Motor neuron (in vitro differentiated cells): ENCODE data around the gene SIX1. TPM values are rescaled to one million over a fixed set of nuclear protein-coding genes. Genes with fewer than 3 reads are reported as not detected.

Experiments
- ATAC-seq, 8 experiments: fragments of 200-7000 bp; cut with Tn5 transposase; replicated peaks in 6 of 8; 2 replicates each; pipeline ENCODE4 v1.8.0; 2021; ENCODE audit warnings: mild to moderate bottlenecking in 8 of 8, moderate library complexity in 8 of 8
- H3K27ac ChIP-seq, 2 donors: fragments of 250-450 bp; sonication (Bioruptor Pico); 2 replicates each; pipeline ENCODE4 v1.9.0; 2021; ENCODE audit warnings: antibody characterized with exemption in 2 of 2, mild to moderate bottlenecking in 2 of 2, moderate library complexity in 1 of 2
- H3K4me1 ChIP-seq, 2 donors: fragments of 250-450 bp; sonication (Bioruptor Pico); replicated peaks in 1 of 2; 2 replicates each; pipeline ENCODE4 v1.6.1; 2021; ENCODE audit warnings: antibody characterized with exemption in 2 of 2, mild to moderate bottlenecking in 2 of 2, moderate library complexity in 1 of 2
- H3K4me3 ChIP-seq, 5 donors: fragments of 250-450 bp; sonication (Bioruptor Pico); 2 replicates each; pipeline ENCODE4 v1.9.0; 2021; ENCODE audit warnings: antibody characterized with exemption in 5 of 5, mild to moderate bottlenecking in 5 of 5, moderate library complexity in 4 of 5
- WGBS, 10 experiments: fragments of 450-650 bp; shearing (Covaris generic); methylation state at CpG; one replicate each; pipeline ENCODE4 v1.0.0; 2022; 5-methylcytosine and 5-hydroxymethylcytosine counted together
- in situ Hi-C, 9 experiments: fragments of 400-800 bp; cut with MboI; loops; one replicate each; pipeline ENCODE4 v1.15.0; 2021; ENCODE audit warnings: low sequenced_read_pairs in 9 of 9, low pct_unique_long_range_greater_than_20kb in 2 of 9; ENCODE audit not compliant: unreplicated experiment in 9 of 9
- total RNA-seq, 8 experiments: library from RNA; unstranded; fragments of 300-600 nt; gene quantifications; 2 replicates each; pipeline versions ENCODE4 v1.2.3 to v1.2.4, GENCODE V29; 2022

The SIX1 gene
- total RNA-seq, 8 experiments from 2014 or later: 0.05 to 38.6 (median 2.6) TPM

DNA sequence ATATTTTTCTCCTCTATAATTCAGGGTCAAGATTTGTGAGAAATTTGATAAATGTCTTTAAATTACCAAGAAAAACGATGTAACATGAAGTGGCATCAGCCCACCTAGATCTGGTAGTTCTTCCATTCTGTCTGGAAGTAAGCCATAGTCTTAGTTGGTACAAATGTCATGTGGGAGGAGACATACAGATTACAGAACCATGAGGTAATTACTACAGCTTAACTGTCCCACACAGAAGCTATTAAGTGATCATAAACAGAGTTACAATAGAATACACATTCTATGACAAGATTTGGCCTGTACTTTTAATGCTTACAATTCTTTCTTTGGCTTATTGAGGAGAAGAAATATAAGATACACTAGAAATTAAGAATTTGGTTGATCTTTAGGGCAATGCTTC, 13.7 kb upstream of the SIX1 start:
- Histone ChIP-seq H3K27ac (no peak overlapping the region), H3K4me1 (peaks cover 0 to 5% of the 10 kb centered on the region in 2 donors), H3K4me3 (no peak overlapping the region)
- no peak for ATAC-seq
- in situ Hi-C loops: no loop called here
- 20 to 100% (median 89%) methylated on average over 1 of the region's 1 CpG; no CpG with 5 or more reads in 5 of the 10 experiments for WGBS, 10 experiments

DNA sequence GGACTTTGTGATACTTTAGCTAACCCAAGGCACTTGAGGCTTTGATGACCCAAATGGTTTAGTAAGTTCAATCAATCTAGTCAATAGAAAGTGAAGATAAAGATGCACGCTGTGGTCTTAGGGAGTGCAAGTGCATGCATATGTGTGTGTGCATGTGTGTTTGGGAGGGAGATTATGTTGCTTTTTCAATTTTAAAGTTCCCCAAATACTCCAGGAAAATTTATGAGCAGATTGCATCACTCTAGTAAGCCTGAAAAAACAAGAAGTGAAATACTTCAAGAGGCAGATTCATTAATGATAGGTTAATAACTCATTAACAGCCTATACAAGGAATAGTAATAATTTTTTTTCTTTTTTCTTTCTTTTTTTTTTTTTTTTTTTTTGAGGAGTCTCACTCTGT, 12.4 kb upstream of the SIX1 start:
- 73 to 100% (median 100%) methylated on average over 1 of the region's 1 CpG; no CpG with 5 or more reads in 3 of the 10 experiments for WGBS, 10 experiments
- in situ Hi-C loops: no loop called here
- no peak for ATAC-seq
- Histone ChIP-seq H3K27ac (no peak overlapping the region), H3K4me3 (no peak overlapping the region), H3K4me1 (peaks cover 0 to 8% of the 10 kb centered on the region in 2 donors)

DNA sequence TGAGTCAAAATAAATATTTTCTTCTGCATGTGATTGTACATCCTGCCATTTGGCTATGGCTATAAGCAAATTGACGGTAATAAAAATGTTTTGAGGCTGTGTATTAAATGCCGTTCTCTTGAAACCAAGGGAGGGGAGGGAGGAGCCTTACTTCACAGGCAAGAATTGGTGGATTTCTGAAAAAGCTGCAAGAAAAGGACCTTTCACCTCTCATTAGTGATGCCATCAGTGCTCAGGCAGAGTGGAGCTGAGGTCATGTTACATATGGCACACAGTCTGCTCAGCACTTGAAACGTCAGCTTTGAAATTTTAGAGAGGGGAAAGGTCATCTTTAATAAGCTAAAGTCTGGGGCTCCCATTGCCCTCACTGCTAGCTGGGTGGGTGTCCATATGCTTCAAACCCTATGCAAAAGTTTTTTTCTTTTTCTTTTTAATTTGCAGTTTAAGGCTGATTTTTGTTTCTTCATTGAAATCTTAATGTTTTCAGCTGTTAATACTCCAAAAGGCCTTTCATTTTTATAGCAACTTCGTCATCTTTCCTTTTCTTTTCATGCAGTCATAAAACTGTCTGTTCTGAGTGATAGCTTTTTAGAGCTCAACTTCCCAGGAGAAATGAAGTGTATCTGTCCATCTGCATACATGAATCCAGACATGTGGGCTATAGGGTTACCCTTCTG, 9.8 kb upstream of the SIX1 start:
- ATAC-seq: no peak
- in situ Hi-C loops: no loop called here

DNA sequence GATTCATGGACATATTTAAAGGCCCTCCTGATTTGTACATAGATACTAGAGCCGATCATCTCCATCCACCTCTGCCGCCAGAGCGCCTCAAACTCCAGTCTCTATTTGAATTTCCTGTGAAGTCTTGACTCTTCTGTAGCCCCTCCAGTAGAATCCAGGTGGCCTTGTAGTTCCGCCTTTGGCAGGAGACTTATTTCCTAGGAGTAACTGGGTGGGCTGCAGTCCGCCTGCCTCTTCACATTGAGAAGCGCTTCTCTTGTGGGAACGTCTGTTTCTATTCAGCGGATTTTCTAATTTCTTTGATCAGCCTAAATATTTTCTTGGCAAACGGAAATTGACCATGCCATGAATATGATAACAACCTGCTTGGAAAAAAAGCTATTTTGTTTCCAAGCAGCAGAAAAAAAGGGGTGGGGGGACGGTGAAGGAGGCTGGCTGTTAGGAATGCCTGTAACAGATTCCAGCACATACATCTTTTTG, 9.0 kb upstream of the SIX1 start:
- Histone ChIP-seq H3K4me3 (peak overlapping the region in 2 of 5 donors; percentile 44 to 53), H3K4me1 (peaks cover 0 to 8% of the 10 kb centered on the region in 2 donors), H3K27ac (no peak overlapping the region)
- in situ Hi-C loops: no loop called here
- ATAC-seq: no peak
- WGBS, 10 experiments: 17 to 93% (median 53%) methylated on average over 2 to 10 of the region's 10 CpGs; no CpG with 5 or more reads in 3 of the 10 experiments

More for the DNA sequence above, 9.8 kb upstream of the SIX1 start:
- peaks cover 0 to 8% of the 10 kb centered on the region in 2 donors for H3K4me1 ChIP-seq
- no peak overlapping the region for H3K27ac ChIP-seq
- 11 to 75% (median 48%) methylated on average over 1 to 4 of the region's 4 CpGs for WGBS, 10 experiments
- no peak overlapping the region for H3K4me3 ChIP-seq

DNA sequence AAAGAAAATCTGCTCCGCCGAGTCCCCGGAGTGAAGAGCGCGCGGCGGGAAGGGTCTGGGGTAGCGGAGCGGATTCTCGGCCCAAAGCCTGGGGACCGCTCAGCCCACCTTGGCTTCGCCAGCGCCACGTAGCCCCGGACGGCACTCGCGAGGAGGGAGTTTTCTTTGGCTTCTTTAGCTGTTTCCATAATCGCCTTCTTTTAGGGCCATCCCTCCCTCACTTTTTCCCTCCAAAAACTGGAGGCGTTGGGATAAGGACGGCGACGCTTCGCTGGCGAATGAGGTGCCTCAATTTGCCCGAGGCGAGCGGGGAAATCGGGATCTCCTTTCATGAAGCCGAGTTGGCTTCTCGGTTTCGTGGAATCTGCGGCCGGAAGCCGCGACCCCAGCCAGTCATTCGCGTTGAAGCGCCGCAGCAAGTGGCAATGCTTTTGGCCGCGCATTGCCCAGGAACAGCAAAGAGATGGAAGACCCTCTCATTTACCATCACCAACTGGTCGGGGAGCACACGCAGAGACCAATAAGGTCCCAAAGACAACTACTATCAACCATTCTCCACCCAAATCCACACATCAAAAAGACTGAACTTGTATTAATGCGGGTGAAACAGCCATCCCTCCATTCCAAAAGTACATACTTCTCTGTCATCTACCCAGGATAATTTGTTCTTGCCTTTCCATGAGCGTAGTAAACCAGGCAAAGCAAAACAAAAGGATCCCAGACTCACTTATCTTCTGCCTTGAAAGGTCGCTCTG, 8.4 kb upstream of the SIX1 start:
- ATAC-seq: peak in 1 of 8 experiments; percentile 65
- peaks cover 0 to 8% of the 10 kb centered on the region in 2 donors for H3K4me1 ChIP-seq
- H3K4me3 ChIP-seq: peak overlapping the region; percentile 39 to 53 (median 42)
- WGBS, 10 experiments: 0 to 100% (median 20%) methylated on average over 1 to 10 of the region's 47 CpGs; no CpG with 5 or more reads in 1 of the 10 experiments
- in situ Hi-C loops: no loop called here
- H3K27ac ChIP-seq: no peak overlapping the region

DNA sequence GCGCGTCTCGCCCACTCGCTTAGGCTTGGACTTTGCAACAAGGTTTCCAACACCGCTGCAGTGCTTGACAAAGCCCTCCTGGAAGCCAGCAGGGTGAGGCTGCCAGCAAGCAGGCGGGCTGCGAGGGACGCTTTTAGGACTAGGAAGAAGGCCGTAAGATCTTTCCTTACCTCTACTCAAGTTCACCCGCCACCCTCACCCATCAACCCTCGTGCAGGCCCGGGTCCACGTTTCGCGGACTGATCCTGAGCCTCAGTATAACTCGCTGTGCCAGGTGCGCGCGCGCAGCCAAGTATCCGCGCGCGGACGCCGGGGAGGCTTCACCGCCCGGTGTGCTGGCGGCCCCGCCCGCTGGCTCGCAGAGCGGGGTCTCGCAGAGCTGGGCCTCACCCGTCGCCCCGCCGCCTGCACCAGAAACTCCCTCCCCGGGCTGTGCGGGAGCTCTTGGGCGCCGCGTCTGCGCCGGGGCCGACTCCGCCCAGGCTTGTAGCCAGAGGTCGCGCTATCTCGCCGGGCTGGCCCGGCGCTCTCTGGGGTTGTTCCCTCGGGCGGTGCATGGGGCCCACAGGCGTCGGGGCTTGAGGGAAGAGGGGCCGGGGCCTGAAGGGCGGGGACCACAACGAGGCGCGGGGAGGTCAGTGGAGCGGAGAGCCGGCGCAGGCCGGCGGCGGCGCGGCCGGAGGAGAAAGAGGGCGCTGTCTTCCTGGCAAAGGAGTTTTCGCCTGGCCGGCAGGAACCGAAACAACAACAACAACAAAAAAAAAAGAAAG, 7.6 kb upstream of the SIX1 start:
- peak overlapping the region; percentile 39 to 53 (median 42) for H3K4me3 ChIP-seq
- WGBS, 10 experiments: 0 to 46% (median 20%) methylated on average over 1 to 6 of the region's 75 CpGs; no CpG with 5 or more reads in 7 of the 10 experiments
- in situ Hi-C loops: no loop called here
- peak; percentile 88 to 97 (median 95) for ATAC-seq
- no peak overlapping the region for H3K27ac ChIP-seq
- H3K4me1 ChIP-seq: peaks cover 2 to 8% of the 10 kb centered on the region in 2 donors

DNA sequence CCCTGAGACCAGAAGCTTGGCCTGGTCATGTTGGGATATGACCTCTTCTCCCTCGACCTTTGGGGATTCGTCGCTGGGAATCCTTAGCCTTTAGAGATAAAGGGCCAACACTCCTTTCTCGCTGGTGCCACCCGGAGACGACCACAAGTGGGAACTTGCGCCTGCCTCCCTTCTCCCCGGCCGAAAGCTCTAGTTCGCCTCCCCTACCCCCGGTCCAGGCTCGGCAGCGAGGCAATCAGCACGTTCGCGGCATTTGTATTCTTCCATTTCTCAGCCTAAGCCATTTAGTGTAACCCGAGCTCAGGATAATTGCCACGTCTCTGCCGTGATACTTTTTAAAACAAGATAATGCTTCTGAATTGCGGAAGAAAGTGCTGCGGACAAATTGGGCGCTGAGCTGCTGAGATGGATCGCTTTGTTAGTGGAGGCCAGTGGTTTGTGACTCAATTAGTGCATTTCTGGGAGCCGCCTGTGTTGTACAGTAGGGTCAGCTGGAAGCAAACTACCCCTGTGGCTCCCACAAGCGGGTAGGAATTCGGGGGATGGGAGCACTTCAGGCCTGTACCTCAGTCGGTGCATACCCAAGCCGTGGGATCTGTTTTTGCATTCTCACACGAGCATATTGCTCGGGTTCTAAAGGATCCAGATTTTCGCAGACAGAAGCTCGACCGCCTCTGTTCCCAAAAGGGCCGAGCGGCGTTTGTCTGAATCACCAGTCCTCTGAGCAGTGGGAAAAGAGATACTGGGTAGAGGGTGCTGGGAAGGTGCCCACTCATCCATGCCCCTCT, 6.8 kb upstream of the SIX1 start:
- in situ Hi-C loops: no loop called here
- no peak overlapping the region for H3K27ac ChIP-seq
- H3K4me3 ChIP-seq: no peak overlapping the region
- no peak for ATAC-seq
- peaks cover 2 to 8% of the 10 kb centered on the region in 2 donors for H3K4me1 ChIP-seq
- WGBS, 10 experiments: 24 to 74% (median 41%) methylated on average over 7 to 24 of the region's 36 CpGs; no CpG with 5 or more reads in 3 of the 10 experiments

DNA sequence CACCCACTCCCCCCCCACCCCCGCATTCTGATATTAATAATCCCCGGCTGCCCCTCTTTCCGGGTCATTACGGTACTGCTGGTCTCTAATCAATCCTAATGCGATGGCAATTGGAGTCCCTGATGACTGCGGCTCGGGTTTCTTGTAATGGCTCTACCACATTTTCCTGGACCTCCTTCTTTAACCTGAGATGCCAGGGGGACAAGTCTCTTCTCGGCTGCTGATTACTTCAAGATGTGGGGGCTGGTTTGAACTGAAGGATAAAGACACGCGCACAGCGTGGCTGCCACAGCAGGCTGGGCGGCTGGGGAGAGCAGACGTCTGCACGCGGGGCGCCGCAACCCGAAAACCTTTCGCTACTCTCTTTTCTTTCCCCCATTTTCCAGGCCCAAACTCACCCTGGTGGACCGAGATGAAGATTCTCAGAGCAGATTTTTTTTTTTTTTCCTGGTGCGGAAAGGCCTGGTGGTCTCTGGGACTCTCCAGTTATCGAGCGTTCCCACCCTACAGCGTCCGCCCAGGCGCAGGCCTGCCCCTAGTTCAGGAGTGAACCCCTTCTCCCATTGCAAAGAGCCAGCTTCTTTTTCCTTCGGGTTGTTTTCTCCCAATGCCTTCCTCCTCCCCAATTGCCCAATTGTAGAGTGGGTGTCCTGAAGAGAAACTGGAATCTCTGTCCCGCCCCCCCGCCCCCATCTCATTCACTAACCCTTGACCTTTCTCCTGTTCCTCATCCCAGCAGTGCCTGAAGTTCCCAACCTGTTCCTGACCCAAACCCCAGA, 6.0 kb upstream of the SIX1 start:
- Histone ChIP-seq H3K4me3 (no peak overlapping the region), H3K4me1 (peaks cover 2 to 8% of the 10 kb centered on the region in 2 donors), H3K27ac (no peak overlapping the region)
- 13 to 75% (median 39%) methylated on average over 1 to 13 of the region's 29 CpGs; no CpG with 5 or more reads in 5 of the 10 experiments for WGBS, 10 experiments
- ATAC-seq: no peak
- in situ Hi-C loops: no loop called here

DNA sequence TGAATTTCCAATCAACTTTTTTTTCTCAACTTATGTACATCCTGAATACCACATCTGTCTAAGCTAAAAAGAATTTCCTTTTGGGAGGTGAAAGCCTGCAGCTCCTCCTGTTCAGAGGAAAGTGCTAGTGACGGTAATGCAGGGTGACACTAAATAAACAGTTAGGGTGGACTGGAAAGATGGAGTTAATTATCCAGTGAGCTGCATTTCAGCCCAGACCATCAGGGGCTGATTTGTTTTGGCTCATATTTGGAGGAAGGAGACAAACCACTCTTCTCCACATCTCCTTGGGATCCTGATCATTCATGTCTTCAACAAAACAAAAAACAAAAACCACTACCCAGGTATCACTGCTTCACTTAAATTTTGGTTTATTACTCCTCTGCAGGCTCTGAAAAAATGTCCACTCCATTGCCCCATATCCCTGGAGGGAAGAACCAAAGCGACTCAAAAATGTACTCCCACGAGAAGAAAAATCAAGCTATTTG, 5.1 kb upstream of the SIX1 start:
- Histone ChIP-seq H3K27ac (no peak overlapping the region), H3K4me3 (no peak overlapping the region), H3K4me1 (peaks cover 4 to 8% of the 10 kb centered on the region in 2 donors)
- WGBS, 10 experiments: 0 to 77% (median 23%) methylated on average over 1 to 3 of the region's 3 CpGs; no CpG with 5 or more reads in 2 of the 10 experiments
- in situ Hi-C loops: no loop called here
- ATAC-seq: no peak

DNA sequence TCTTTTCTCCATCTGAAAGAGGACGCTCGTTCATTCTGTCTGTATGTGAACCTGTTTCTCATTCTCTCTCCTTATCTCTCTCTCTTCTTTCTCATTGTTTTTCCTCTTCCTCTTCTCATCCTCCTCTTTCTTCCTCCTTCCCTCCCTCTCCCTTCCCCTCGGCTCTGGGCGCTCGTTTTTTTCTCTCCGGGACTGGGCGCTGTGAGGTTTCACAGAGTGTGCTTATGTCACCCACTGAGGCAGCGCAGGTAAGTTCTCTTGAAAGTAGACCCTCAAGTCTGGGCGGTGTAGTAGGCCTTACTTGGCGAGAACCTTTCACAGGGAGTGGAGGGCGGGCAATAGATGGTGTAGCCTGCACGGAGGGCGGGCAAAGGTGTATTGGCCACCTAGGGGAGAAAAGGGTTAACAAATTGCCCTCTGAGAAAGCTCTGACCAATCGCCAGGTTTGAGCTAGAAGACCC, 4.5 kb upstream of the SIX1 start:
- ATAC-seq: no peak
- Histone ChIP-seq H3K4me1 (peaks cover 4 to 5% of the 10 kb centered on the region in 2 donors), H3K4me3 (no peak overlapping the region), H3K27ac (no peak overlapping the region)
- WGBS, 10 experiments: 3 to 87% (median 12%) methylated on average over 3 to 12 of the region's 14 CpGs
- in situ Hi-C loops: no loop called here
